CD4-positive, alpha-beta memory T cell (primary cell): ENCODE data around the gene PPARA. TPM values are rescaled to one million over a fixed set of nuclear protein-coding genes. Genes with fewer than 3 reads are reported as not detected.

Experiments
- CTCF ChIA-PET: fragments of 350-600 bp; sonication (Branson Sonifier 250); formaldehyde crosslinking; loops from one replicate; lab custom pipeline; 2021; ENCODE audit warnings: inconsistent platforms; ENCODE audit not compliant: partially characterized antibody; lab: Charles Lee
- POLR2A ChIA-PET: fragments of 350-600 bp; sonication (Branson Sonifier 250); formaldehyde crosslinking; loops from one replicate; lab custom pipeline; 2021; ENCODE audit not compliant: partially characterized antibody; lab: Charles Lee
- DNase-seq, 5 donors: peaks; one replicate each; pipeline versions ENCODE4 v3.0.0 to v3.0.0-alpha.2; 2020 to 2022; ENCODE audit warnings: mixed read lengths in 1 of 5
- H3K27ac ChIP-seq: one replicate; pipeline ENCODE4 v1.7.0; 2013; ENCODE audit warnings: low read depth, low read length
- H3K27me3 ChIP-seq: 2 replicates; pipeline ENCODE4 v1.7.0; 2013; ENCODE audit warnings: mild to moderate bottlenecking, low read length, moderate library complexity; ENCODE audit not compliant: insufficient read depth
- H3K36me3 ChIP-seq: 2 replicates; pipeline ENCODE4 v1.7.0; 2013; ENCODE audit warnings: mild to moderate bottlenecking, low read length, moderate library complexity; ENCODE audit not compliant: insufficient read depth
- H3K4me1 ChIP-seq: 2 replicates; pipeline ENCODE4 v1.7.0; 2013; ENCODE audit warnings: mild to moderate bottlenecking, low read length, moderate library complexity; ENCODE audit not compliant: insufficient read depth
- H3K4me3 ChIP-seq, 2 donors: one replicate each; pipeline ENCODE4 v1.7.0; 2013; ENCODE audit warnings: low read length in 2 of 2, mild to moderate bottlenecking in 1 of 2
- H3K9me3 ChIP-seq, 2 donors: one replicate each; pipeline ENCODE4 v1.7.0; 2013; ENCODE audit warnings: low read length in 2 of 2, control low read depth in 1 of 2; ENCODE audit not compliant: control insufficient read depth in 1 of 2
- H3K27ac Mint-ChIP-seq, 7 donors: one replicate each; pipeline ENCODE4 v1.8.0; 2020 to 2021; ENCODE audit warnings: mixed read lengths in 7 of 7, mild to moderate bottlenecking in 6 of 7, inconsistent platforms in 3 of 7, moderate library complexity in 3 of 7
- H3K27me3 Mint-ChIP-seq, 2 donors: one replicate each; pipeline ENCODE4 v1.8.0; 2020 to 2021; ENCODE audit warnings: mixed read lengths in 2 of 2
- H3K36me3 Mint-ChIP-seq, 2 donors: one replicate each; pipeline ENCODE4 v1.8.0; 2020 to 2021; ENCODE audit warnings: mixed read lengths in 2 of 2, inconsistent platforms in 1 of 2, mild to moderate bottlenecking in 1 of 2
- H3K4me1 Mint-ChIP-seq, 4 donors: one replicate each; pipeline ENCODE4 v1.8.0; 2020 to 2021; ENCODE audit warnings: mixed read lengths in 4 of 4, mild to moderate bottlenecking in 1 of 4
- H3K4me3 Mint-ChIP-seq, 8 donors: one replicate each; pipeline ENCODE4 v1.8.0; 2020 to 2021; ENCODE audit warnings: mixed read lengths in 8 of 8, mild to moderate bottlenecking in 7 of 8, moderate library complexity in 6 of 8, inconsistent platforms in 3 of 8
- H3K9me3 Mint-ChIP-seq, 8 donors: one replicate each; pipeline ENCODE4 v1.8.0; 2020 to 2021; ENCODE audit warnings: mixed read lengths in 8 of 8, mild to moderate bottlenecking in 5 of 8, inconsistent platforms in 3 of 8, moderate library complexity in 1 of 8
- intact Hi-C: fragments of 100-400 bp; cut with micrococcal nuclease; formaldehyde crosslinking; loops from one replicate; pipeline ENCODE4 v1.15.1; 2023
- polyA plus RNA-seq, 2 donors: library from polyadenylated mRNA; unstranded; fragments of 300-500 nt; fragmentation: Illumina TruSeq; gene quantifications; one replicate each; pipeline ENCODE4 v1.2.3, GENCODE V29; 2021
- total RNA-seq, 2 experiments: library from RNA; stranded (reverse); gene quantifications; one replicate each; pipeline ENCODE4 v1.2.3, GENCODE V29; 2021

The PPARA gene
- total and polyA plus RNA-seq, 4 experiments from 2014 or later, result 0.91 to 23.2 (median 13.5) TPM

GRCh38 chr22:46110215-46110614 is 40.1 kb upstream of the PPARA start:
- H3K36me3 Mint-ChIP-seq, result peaks cover 0 to 5% of the 10 kb centered on the region in 2 donors
- H3K4me3 Mint-ChIP-seq, result no peak overlapping the region
- no peaks in the 10 kb centered on the region for H3K9me3 ChIP-seq
- intact Hi-C loops, result no loop called here
- no peak overlapping the region for H3K4me3 ChIP-seq
- ChIA-PET POLR2A (no interaction called here), CTCF (interaction anchor here (1.1 to 1.7 kb wide), 2 partner anchors 97 to 116 kb away, joined by 3 to 4 read pairs; no protein-coding TSS in a partner anchor)
- no peaks in the 10 kb centered on the region for H3K4me1 ChIP-seq
- DNase-seq, result no peak
- no peaks in the 10 kb centered on the region for H3K9me3 Mint-ChIP-seq
- H3K36me3 ChIP-seq, result no peaks in the 10 kb centered on the region
- H3K27ac Mint-ChIP-seq, result no peak overlapping the region
- H3K4me1 Mint-ChIP-seq, result no peaks in the 10 kb centered on the region
- no peaks in the 10 kb centered on the region for H3K27me3 ChIP-seq
- no peaks in the 10 kb centered on the region for H3K27me3 Mint-ChIP-seq
- no peak overlapping the region for H3K27ac ChIP-seq

GRCh38 chr22:46111645-46112306 is 38.5 kb upstream of the PPARA start:
- H3K27ac Mint-ChIP-seq, result peak overlapping the region in 1 of 7 donors; percentile 35

GRCh38 chr22:46112405-46112804 is 37.9 kb upstream of the PPARA start:
- no peak for DNase-seq
- peaks cover 0 to 5% of the 10 kb centered on the region in 2 donors for H3K36me3 Mint-ChIP-seq
- POLR2A ChIA-PET, result interaction anchor here (1.2 kb wide), 1 partner anchor 76 kb away, joined by 4 read pairs; no protein-coding TSS in a partner anchor
- H3K4me3 Mint-ChIP-seq, result no peak overlapping the region
- intact Hi-C loops, result no loop called here
- CTCF ChIA-PET, result interaction anchor here (1.4 to 10.8 kb wide), 2 partner anchors 105 to 118 kb away, joined by 3 to 236 read pairs; no protein-coding TSS in a partner anchor
- Histone ChIP-seq H3K27ac (no peak overlapping the region), H3K4me1 (peaks cover 4% of the 10 kb centered on the region), H3K36me3 (no peaks in the 10 kb centered on the region), H3K27me3 (no peaks in the 10 kb centered on the region), H3K4me3 (no peak overlapping the region), H3K9me3 (no peaks in the 10 kb centered on the region)
- H3K9me3 Mint-ChIP-seq, result no peaks in the 10 kb centered on the region
- H3K27ac Mint-ChIP-seq, result no peak overlapping the region
- H3K4me1 Mint-ChIP-seq, result peaks cover 0 to 1% (median 0%) of the 10 kb centered on the region in 4 donors
- H3K27me3 Mint-ChIP-seq, result no peaks in the 10 kb centered on the region

More at GRCh38 chr22:46111645-46112306, 38.5 kb upstream of the PPARA start:
- Mint-ChIP-seq H3K9me3 (no peaks in the 10 kb centered on the region), H3K27me3 (no peaks in the 10 kb centered on the region), H3K4me3 (no peak overlapping the region), H3K4me1 (peaks cover 0 to 1% (median 0%) of the 10 kb centered on the region in 4 donors), H3K36me3 (peaks cover 0 to 5% of the 10 kb centered on the region in 2 donors)
- intact Hi-C loops, result no loop called here
- Histone ChIP-seq H3K4me3 (no peak overlapping the region), H3K27ac (no peak overlapping the region), H3K9me3 (no peaks in the 10 kb centered on the region), H3K4me1 (peaks cover 3% of the 10 kb centered on the region), H3K36me3 (no peaks in the 10 kb centered on the region), H3K27me3 (no peaks in the 10 kb centered on the region)
- ChIA-PET CTCF (interaction anchor here (1.3 to 1.7 kb wide), 3 partner anchors 99 to 117 kb away, joined by 3 to 6 read pairs (median 4); no protein-coding TSS in a partner anchor), POLR2A (interaction anchor here (1.2 kb wide), 1 partner anchor 75 kb away, joined by 4 read pairs; no protein-coding TSS in a partner anchor)
- DNase-seq, result no peak

- Histone ChIP-seq H3K27me3 (no peaks in the 10 kb centered on the region), H3K4me1 (peaks cover 4% of the 10 kb centered on the region), H3K9me3 (no peaks in the 10 kb centered on the region), H3K36me3 (no peaks in the 10 kb centered on the region), H3K4me3 (no peak overlapping the region), H3K27ac (no peak overlapping the region)
- peaks cover 0 to 1% (median 0%) of the 10 kb centered on the region in 4 donors for H3K4me1 Mint-ChIP-seq
- H3K27me3 Mint-ChIP-seq, result no peaks in the 10 kb centered on the region
- H3K9me3 Mint-ChIP-seq, result no peaks in the 10 kb centered on the region
- POLR2A ChIA-PET, result interaction anchor here (0.6 to 2.8 kb wide), 5 partner anchors 59 to 183 kb away, joined by 3 to 10 read pairs (median 5); partner anchors contain the start of gene GTSE1
- CTCF ChIA-PET, result interaction anchor here (1.3 to 10.8 kb wide), 4 partner anchors 100 to 183 kb away, joined by 3 to 236 read pairs (median 50); partner anchors contain the start of gene GTSE1
- H3K27ac Mint-ChIP-seq, result no peak overlapping the region
- no peak overlapping the region for H3K4me3 Mint-ChIP-seq
- peaks cover 0 to 5% of the 10 kb centered on the region in 2 donors for H3K36me3 Mint-ChIP-seq
- intact Hi-C loops, result no loop called here
- no peak for DNase-seq
Observed at GRCh38 chr22:46113110-46113909, 37.0 kb upstream of the PPARA start.

DNA sequence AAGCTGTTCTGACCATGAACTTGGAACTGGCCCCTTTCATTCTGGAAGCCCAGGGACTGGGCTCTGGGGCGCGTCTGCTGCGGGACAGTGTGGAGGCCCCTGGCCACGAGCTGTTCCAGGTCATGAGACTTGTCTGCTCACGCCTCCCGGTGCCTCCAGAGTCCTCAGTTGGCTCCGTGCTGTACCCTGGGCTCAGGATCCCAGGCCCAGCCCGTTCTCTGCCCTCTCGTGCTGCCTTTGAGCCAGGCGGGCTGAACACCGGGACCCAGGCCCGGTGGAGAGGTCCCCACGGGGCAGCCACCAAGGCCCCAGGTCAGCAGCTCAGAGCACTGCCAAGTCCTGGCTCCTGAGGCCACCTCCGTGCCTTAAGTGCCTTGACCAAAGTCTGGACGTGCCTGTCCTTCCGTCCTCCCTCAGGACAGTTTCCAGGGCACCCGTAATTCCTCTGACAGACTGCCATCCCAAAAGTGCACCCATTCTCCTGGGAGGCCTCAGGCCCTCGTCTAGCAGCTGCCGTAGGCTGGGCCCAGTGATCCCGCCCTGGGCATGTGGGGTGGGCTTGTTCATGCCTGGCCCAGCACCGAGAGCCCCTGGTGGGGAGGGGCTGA is 36.3 kb upstream of the PPARA start:
- peaks cover 0 to 2% of the 10 kb centered on the region in 2 donors for H3K36me3 Mint-ChIP-seq
- peaks cover 0 to 1% (median 0%) of the 10 kb centered on the region in 4 donors for H3K4me1 Mint-ChIP-seq
- Histone ChIP-seq H3K36me3 (no peaks in the 10 kb centered on the region), H3K27me3 (no peaks in the 10 kb centered on the region), H3K27ac (no peak overlapping the region), H3K4me3 (no peak overlapping the region), H3K4me1 (peaks cover 4% of the 10 kb centered on the region), H3K9me3 (no peaks in the 10 kb centered on the region)
- H3K27me3 Mint-ChIP-seq, result no peaks in the 10 kb centered on the region
- no peak overlapping the region for H3K27ac Mint-ChIP-seq
- ChIA-PET POLR2A (interaction anchor here (0.8 to 2.8 kb wide), 4 partner anchors 60 to 108 kb away, joined by 3 to 10 read pairs (median 6); no protein-coding TSS in a partner anchor), CTCF (interaction anchor here (1.3 to 10.8 kb wide), 4 partner anchors 101 to 182 kb away, joined by 3 to 236 read pairs (median 50); partner anchors contain the start of gene GTSE1)
- intact Hi-C loops, result no loop called here
- H3K9me3 Mint-ChIP-seq, result no peaks in the 10 kb centered on the region
- DNase-seq, result no peak
- no peak overlapping the region for H3K4me3 Mint-ChIP-seq

- peak overlapping the region in 2 of 7 donors; percentile 11 to 27 for H3K27ac Mint-ChIP-seq
- no peak overlapping the region for H3K4me3 ChIP-seq
- peaks cover 0 to 2% of the 10 kb centered on the region in 2 donors for H3K36me3 Mint-ChIP-seq
- peaks cover 0 to 1% (median 0%) of the 10 kb centered on the region in 4 donors for H3K4me1 Mint-ChIP-seq
- H3K27me3 Mint-ChIP-seq, result no peaks in the 10 kb centered on the region
- POLR2A ChIA-PET, result interaction anchor here (0.6 to 2.8 kb wide), 6 partner anchors 55 to 120 kb away, joined by 3 to 10 read pairs (median 4); no protein-coding TSS in a partner anchor
- H3K9me3 Mint-ChIP-seq, result no peaks in the 10 kb centered on the region
- intact Hi-C loops, result loop anchor here (5.0 kb wide), 2 partner anchors 42 to 252 kb away; no protein-coding TSS in a partner anchor
- no peaks in the 10 kb centered on the region for H3K27me3 ChIP-seq
- H3K27ac ChIP-seq, result no peak overlapping the region
- DNase-seq, result no peak
- peaks cover 4% of the 10 kb centered on the region for H3K4me1 ChIP-seq
- CTCF ChIA-PET, result interaction anchor here (1.0 to 10.8 kb wide), 6 partner anchors 78 to 182 kb away, joined by 3 to 236 read pairs (median 14); partner anchors contain the start of gene GTSE1
- H3K36me3 ChIP-seq, result no peaks in the 10 kb centered on the region
- H3K4me3 Mint-ChIP-seq, result no peak overlapping the region
- no peaks in the 10 kb centered on the region for H3K9me3 ChIP-seq
Observed at GRCh38 chr22:46114518-46115387, 35.6 kb upstream of the PPARA start.
